Glutamatergic neuron (in vitro differentiated cells): Measurements from ENCODE around the gene SAMD9. TPM values are rescaled to one million over a fixed set of nuclear protein-coding genes. Genes with fewer than 3 reads are reported as not detected.
"Not testable (repeated sequence)": the region's sequence is repeated elsewhere in the genome, so short reads cannot be mapped to it uniquely, and the experiment has no call there.

Experiments
- DNase-seq: peaks from one replicate; pipeline ENCODE4 v3.0.0; 2022
- H3K27ac Mint-ChIP-seq: one replicate; pipeline ENCODE4 v1.8.0; 2020; ENCODE audit warnings: mild to moderate bottlenecking, mixed read lengths, inconsistent platforms; ENCODE audit not compliant: unreplicated experiment
- H3K27me3 Mint-ChIP-seq: one replicate; pipeline ENCODE4 v1.8.0; 2020; ENCODE audit warnings: mild to moderate bottlenecking, moderate library complexity, mixed read lengths, inconsistent platforms; ENCODE audit not compliant: unreplicated experiment
- H3K36me3 Mint-ChIP-seq: one replicate; pipeline ENCODE4 v1.8.0; 2020; ENCODE audit warnings: mild to moderate bottlenecking, mixed read lengths, inconsistent platforms; ENCODE audit not compliant: unreplicated experiment
- H3K4me1 Mint-ChIP-seq: one replicate; pipeline ENCODE4 v1.8.0; 2020; ENCODE audit warnings: mild to moderate bottlenecking, low read depth, mixed read lengths, inconsistent platforms; ENCODE audit not compliant: unreplicated experiment
- H3K4me3 Mint-ChIP-seq: one replicate; pipeline ENCODE4 v1.8.0; 2020; ENCODE audit warnings: mild to moderate bottlenecking, mixed read lengths, inconsistent platforms; ENCODE audit not compliant: unreplicated experiment
- H3K9me3 Mint-ChIP-seq: one replicate; pipeline ENCODE4 v1.8.0; 2020; ENCODE audit warnings: mild to moderate bottlenecking, moderate library complexity, mixed read lengths, inconsistent platforms; ENCODE audit not compliant: unreplicated experiment
- total RNA-seq: library from RNA; stranded (reverse); fragmentation: NEBNext Ultra II Directional; extraction: Animal tissue kit (Norgen Biotek cat#: 25700); gene quantifications from one replicate; pipeline ENCODE4 v1.2.1, GENCODE V29; 2021; ENCODE audit not compliant: unreplicated experiment
- TF ChIP-seq, protein P1 (sequence below): fragments of 200-600 bp; sonication (generic); IDR thresholded peaks from one replicate; pipeline ENCODE4 v1.5.0; 2021; ENCODE audit not compliant: partially characterized antibody, unreplicated experiment

SAMD9 gene
- total RNA-seq, 1 donor from 2014 or later: not detected

- H3K27ac Mint-ChIP-seq: no peak overlapping the region
- no peak overlapping the region for H3K4me3 Mint-ChIP-seq
- TF ChIP-seq, protein P1, sequence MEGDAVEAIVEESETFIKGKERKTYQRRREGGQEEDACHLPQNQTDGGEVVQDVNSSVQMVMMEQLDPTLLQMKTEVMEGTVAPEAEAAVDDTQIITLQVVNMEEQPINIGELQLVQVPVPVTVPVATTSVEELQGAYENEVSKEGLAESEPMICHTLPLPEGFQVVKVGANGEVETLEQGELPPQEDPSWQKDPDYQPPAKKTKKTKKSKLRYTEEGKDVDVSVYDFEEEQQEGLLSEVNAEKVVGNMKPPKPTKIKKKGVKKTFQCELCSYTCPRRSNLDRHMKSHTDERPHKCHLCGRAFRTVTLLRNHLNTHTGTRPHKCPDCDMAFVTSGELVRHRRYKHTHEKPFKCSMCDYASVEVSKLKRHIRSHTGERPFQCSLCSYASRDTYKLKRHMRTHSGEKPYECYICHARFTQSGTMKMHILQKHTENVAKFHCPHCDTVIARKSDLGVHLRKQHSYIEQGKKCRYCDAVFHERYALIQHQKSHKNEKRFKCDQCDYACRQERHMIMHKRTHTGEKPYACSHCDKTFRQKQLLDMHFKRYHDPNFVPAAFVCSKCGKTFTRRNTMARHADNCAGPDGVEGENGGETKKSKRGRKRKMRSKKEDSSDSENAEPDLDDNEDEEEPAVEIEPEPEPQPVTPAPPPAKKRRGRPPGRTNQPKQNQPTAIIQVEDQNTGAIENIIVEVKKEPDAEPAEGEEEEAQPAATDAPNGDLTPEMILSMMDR: no peak
- no peaks in the 10 kb centered on the region for H3K9me3 Mint-ChIP-seq
- H3K27me3 Mint-ChIP-seq: no peaks in the 10 kb centered on the region
- no peak for DNase-seq
- no peaks in the 10 kb centered on the region for H3K4me1 Mint-ChIP-seq
- H3K36me3 Mint-ChIP-seq: no peaks in the 10 kb centered on the region
Observed at GRCh38 chr7:93060025-93060424, 57.8 kb downstream of the SAMD9 start.

GRCh38 chr7:93056621-93057020, 61.2 kb downstream of the SAMD9 start:
- H3K27ac Mint-ChIP-seq, H3K9me3 Mint-ChIP-seq, H3K36me3 Mint-ChIP-seq, H3K27me3 Mint-ChIP-seq, DNase-seq, H3K4me3 Mint-ChIP-seq, H3K4me1 Mint-ChIP-seq: not testable (repeated sequence)

- TF ChIP-seq, protein P1: peak; percentile 82
- H3K27ac Mint-ChIP-seq: no peak overlapping the region
- DNase-seq: no peak
- H3K4me1 Mint-ChIP-seq: no peaks in the 10 kb centered on the region
- H3K4me3 Mint-ChIP-seq: no peak overlapping the region
- H3K27me3 Mint-ChIP-seq: no peaks in the 10 kb centered on the region
- H3K36me3 Mint-ChIP-seq: no peaks in the 10 kb centered on the region
- H3K9me3 Mint-ChIP-seq: no peaks in the 10 kb centered on the region
Observed at GRCh38 chr7:93055543-93056107, 62.2 kb downstream of the SAMD9 start.

- TF ChIP-seq, protein P1: no peak
- H3K4me3 Mint-ChIP-seq: no peak overlapping the region
- no peak overlapping the region for H3K27ac Mint-ChIP-seq
- no peak for DNase-seq
- H3K9me3 Mint-ChIP-seq: no peaks in the 10 kb centered on the region
- no peaks in the 10 kb centered on the region for H3K27me3 Mint-ChIP-seq
- no peaks in the 10 kb centered on the region for H3K4me1 Mint-ChIP-seq
- no peaks in the 10 kb centered on the region for H3K36me3 Mint-ChIP-seq
Observed at GRCh38 chr7:93054975-93055374, 62.8 kb downstream of the SAMD9 start.

GRCh38 chr7:93053949-93054943, 63.5 kb downstream of the SAMD9 start:
- Mint-ChIP-seq H3K4me3 (no peak overlapping the region), H3K4me1 (no peaks in the 10 kb centered on the region), H3K27ac (no peak overlapping the region), H3K36me3 (no peaks in the 10 kb centered on the region), H3K9me3 (no peaks in the 10 kb centered on the region), H3K27me3 (no peaks in the 10 kb centered on the region)
- TF ChIP-seq, protein P1: no peak
- no peak for DNase-seq
